Activated CD8-positive, alpha-beta T cell treated with anti-CD3 and anti-CD28 coated beads for 36 hours (primary cell): ENCODE results near the gene WBP1L. TPM values are rescaled to one million over a fixed set of nuclear protein-coding genes. Genes with fewer than 3 reads are reported as not detected.

ENCODE experiments used
- ATAC-seq: fragments of 200-7000 bp; cut with Tn5 transposase; one replicate; pipeline ENCODE4 v1.10.0; 2021; ENCODE audit warnings: mild to moderate bottlenecking, moderate library complexity
- CTCF ChIA-PET: fragments of 350-600 bp; sonication (Branson Sonifier 250); formaldehyde crosslinking; loops from one replicate; lab custom pipeline; 2021; ENCODE audit warnings: antibody characterized with exemption; lab: Charles Lee
- POLR2A ChIA-PET: fragments of 350-600 bp; sonication (Branson Sonifier 250); formaldehyde crosslinking; loops from one replicate; lab custom pipeline; 2021; ENCODE audit warnings: antibody characterized with exemption; lab: Charles Lee
- DNase-seq: peaks from one replicate; pipeline ENCODE4 v3.0.0-alpha.2; 2020
- H3K27ac Mint-ChIP-seq: one replicate; pipeline ENCODE4 v1.8.0; 2021; ENCODE audit warnings: mild to moderate bottlenecking, mixed read lengths
- H3K27me3 Mint-ChIP-seq: one replicate; pipeline ENCODE4 v1.8.0; 2021; ENCODE audit warnings: mixed read lengths
- H3K36me3 Mint-ChIP-seq: one replicate; pipeline ENCODE4 v1.8.0; 2021; ENCODE audit warnings: low read depth, mixed read lengths
- H3K4me1 Mint-ChIP-seq: one replicate; pipeline ENCODE4 v1.8.0; 2021; ENCODE audit warnings: low read depth, mixed read lengths
- H3K4me3 Mint-ChIP-seq: one replicate; pipeline ENCODE4 v1.8.0; 2021; ENCODE audit warnings: mild to moderate bottlenecking, moderate library complexity, mixed read lengths
- H3K9me3 Mint-ChIP-seq: one replicate; pipeline ENCODE4 v1.8.0; 2021; ENCODE audit warnings: mixed read lengths
- CTCF ChIP-seq: fragments of 200-600 bp; IDR thresholded peaks from one replicate; pipeline ENCODE4 v1.8.0; 2022; ENCODE audit warnings: antibody characterized with exemption, mild to moderate bottlenecking
- intact Hi-C: fragments of 100-400 bp; cut with micrococcal nuclease; formaldehyde crosslinking; loops from one replicate; pipeline ENCODE4 v1.10.0; 2022
- total RNA-seq, 2 experiments: library from RNA; stranded (reverse); gene quantifications; one replicate each; pipeline ENCODE4 v1.2.3, GENCODE V29; 2021

WBP1L gene
- total RNA-seq, 2 experiments from 2014 or later, result 11.4 to 12.7 TPM

GRCh38 chr10:102795453-102796406 is 52.0 kb downstream of the WBP1L start:
- ChIA-PET CTCF (interaction anchor here (0.9 to 1.0 kb wide), 2 partner anchors 43 to 106 kb away, joined by 3 to 4 read pairs; no protein-coding TSS in a partner anchor), POLR2A (no interaction called here)
- intact Hi-C loops, result no loop called here
- Mint-ChIP-seq H3K4me3 (peak overlapping the region; percentile 32), H3K4me1 (peaks cover 44% of the 10 kb centered on the region), H3K36me3 (peaks cover 13% of the 10 kb centered on the region), H3K27me3 (no peaks in the 10 kb centered on the region), H3K27ac (peak overlapping the region; percentile 80), H3K9me3 (no peaks in the 10 kb centered on the region)
- DNase-seq, result no peak
- no peak for ATAC-seq
- TF ChIP-seq CTCF, result no peak

GRCh38 chr10:102796407-102797176 is 52.8 kb downstream of the WBP1L start:
- H3K36me3 Mint-ChIP-seq, result peaks cover 13% of the 10 kb centered on the region
- CTCF ChIA-PET, result interaction anchor here (0.9 to 1.0 kb wide), 2 partner anchors 43 to 105 kb away, joined by 3 to 4 read pairs; no protein-coding TSS in a partner anchor
- H3K4me3 Mint-ChIP-seq, result peak overlapping the region; percentile 32
- intact Hi-C loops, result no loop called here
- H3K4me1 Mint-ChIP-seq, result peaks cover 47% of the 10 kb centered on the region
- peak; percentile 83 for DNase-seq
- TF ChIP-seq CTCF, result no peak
- H3K9me3 Mint-ChIP-seq, result no peaks in the 10 kb centered on the region
- peak; percentile 99 for ATAC-seq
- H3K27ac Mint-ChIP-seq, result peak overlapping the region; percentile 80
- POLR2A ChIA-PET, result no interaction called here
- no peaks in the 10 kb centered on the region for H3K27me3 Mint-ChIP-seq

- no peak for TF ChIP-seq CTCF
- peaks cover 3% of the 10 kb centered on the region for H3K9me3 Mint-ChIP-seq
- H3K4me3 Mint-ChIP-seq, result no peak overlapping the region
- H3K36me3 Mint-ChIP-seq, result peaks cover 26% of the 10 kb centered on the region
- intact Hi-C loops, result no loop called here
- peaks cover 58% of the 10 kb centered on the region for H3K4me1 Mint-ChIP-seq
- DNase-seq (no peak), ATAC-seq (no peak)
- H3K27ac Mint-ChIP-seq, result peak overlapping the region; percentile 20
- ChIA-PET POLR2A (no interaction called here), CTCF (no interaction called here)
- no peaks in the 10 kb centered on the region for H3K27me3 Mint-ChIP-seq
Measured at GRCh38 chr10:102799691-102800471, 56.1 kb downstream of the WBP1L start.

GRCh38 chr10:102800611-102801335 is 57.0 kb downstream of the WBP1L start:
- TF ChIP-seq CTCF, result no peak
- Mint-ChIP-seq H3K27me3 (no peaks in the 10 kb centered on the region), H3K4me3 (no peak overlapping the region), H3K36me3 (peaks cover 25% of the 10 kb centered on the region), H3K4me1 (peaks cover 49% of the 10 kb centered on the region), H3K27ac (no peak overlapping the region), H3K9me3 (peaks cover 3% of the 10 kb centered on the region)
- ATAC-seq, result no peak
- intact Hi-C loops, result no loop called here
- ChIA-PET CTCF (no interaction called here), POLR2A (interaction anchor here (0.5 kb wide), 1 partner anchor 1627 kb away, joined by 3 read pairs; no protein-coding TSS in a partner anchor)
- no peak for DNase-seq
